WTC11 (cell line): ENCODE measurements around the gene EXPH5.

Source experiments
- ESRRA ChIP-seq: sonication (generic); formaldehyde crosslinking; IDR thresholded peaks from 2 replicates; pipeline ENCODE4 v1.8.1; 2022; ENCODE audit warnings: mild to moderate bottlenecking, missing genetic modification reagents, borderline replicate concordance
- TF ChIP-seq, protein P1 (sequence below): fragments of 200-600 bp; IDR thresholded peaks from 2 replicates; pipeline ENCODE4 v1.8.0; 2022; ENCODE audit warnings: antibody characterized with exemption

- TF ChIP-seq, protein P1, sequence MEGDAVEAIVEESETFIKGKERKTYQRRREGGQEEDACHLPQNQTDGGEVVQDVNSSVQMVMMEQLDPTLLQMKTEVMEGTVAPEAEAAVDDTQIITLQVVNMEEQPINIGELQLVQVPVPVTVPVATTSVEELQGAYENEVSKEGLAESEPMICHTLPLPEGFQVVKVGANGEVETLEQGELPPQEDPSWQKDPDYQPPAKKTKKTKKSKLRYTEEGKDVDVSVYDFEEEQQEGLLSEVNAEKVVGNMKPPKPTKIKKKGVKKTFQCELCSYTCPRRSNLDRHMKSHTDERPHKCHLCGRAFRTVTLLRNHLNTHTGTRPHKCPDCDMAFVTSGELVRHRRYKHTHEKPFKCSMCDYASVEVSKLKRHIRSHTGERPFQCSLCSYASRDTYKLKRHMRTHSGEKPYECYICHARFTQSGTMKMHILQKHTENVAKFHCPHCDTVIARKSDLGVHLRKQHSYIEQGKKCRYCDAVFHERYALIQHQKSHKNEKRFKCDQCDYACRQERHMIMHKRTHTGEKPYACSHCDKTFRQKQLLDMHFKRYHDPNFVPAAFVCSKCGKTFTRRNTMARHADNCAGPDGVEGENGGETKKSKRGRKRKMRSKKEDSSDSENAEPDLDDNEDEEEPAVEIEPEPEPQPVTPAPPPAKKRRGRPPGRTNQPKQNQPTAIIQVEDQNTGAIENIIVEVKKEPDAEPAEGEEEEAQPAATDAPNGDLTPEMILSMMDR = no peak
- no peak for TF ChIP-seq ESRRA (CRISPR knock-in tag)
Measured at GRCh38 chr11:108639146-108639545, 45.6 kb upstream of the EXPH5 start.
